NCI-H526 (cell line): ENCODE data around the gene FNDC11.
"Not testable (repeated sequence)": the region's sequence is repeated elsewhere in the genome, so short reads cannot be mapped to it uniquely, and the experiment has no call there.

Experiments
- DNase-seq, 2 experiments: peaks; one replicate each; lab custom pipeline; 2025; lab: John Stamatoyannopoulos, UW

The FNDC11 gene

DNA sequence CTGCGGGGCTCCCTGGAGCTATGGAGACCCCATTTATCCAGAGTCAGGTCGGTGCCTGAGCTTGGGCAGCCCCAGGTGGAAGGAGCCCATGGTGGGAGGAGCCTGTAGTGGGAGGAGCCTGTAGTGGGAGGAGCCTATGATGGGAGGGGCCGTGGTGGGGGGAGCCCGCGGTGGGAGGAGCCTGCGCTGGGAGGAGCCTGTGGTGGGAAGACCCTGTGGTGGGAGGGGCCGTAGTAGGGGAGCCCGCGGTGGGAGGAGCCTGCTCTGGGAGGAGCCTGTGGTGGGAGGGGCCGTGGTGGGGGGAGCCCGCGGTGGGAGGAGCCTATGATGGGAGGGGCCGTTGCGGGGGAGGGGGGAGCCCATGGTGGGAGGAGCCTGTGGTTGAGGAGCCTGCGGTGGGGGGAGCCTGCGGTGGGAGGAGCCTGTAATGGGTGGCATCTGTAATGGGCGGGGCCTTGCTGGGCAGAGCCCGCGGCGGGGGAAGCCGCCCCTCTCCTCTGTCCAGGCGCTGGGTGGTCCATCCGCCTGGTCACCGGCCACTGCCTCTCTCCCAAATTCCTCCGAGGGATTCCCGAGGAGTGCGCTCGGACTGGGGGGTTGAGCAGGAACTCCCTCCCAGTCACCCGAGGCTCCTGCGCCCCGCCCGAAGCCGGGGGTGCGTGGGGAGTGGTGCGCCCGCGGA lies 567 bp upstream of the FNDC11 start:
- DNase-seq, result peak; percentile 50 to 90

GRCh38 chr20:63554361-63555278 lies 661 bp downstream of the FNDC11 start:
- DNase-seq, result no peak

- DNase-seq, result no peak
Observed at GRCh38 chr20:63555661-63556381, 1.9 kb downstream of the FNDC11 start.

GRCh38 chr20:63556873-63557478 lies 3.0 kb downstream of the FNDC11 start:
- DNase-seq, result no peak

- DNase-seq, result no peak
Observed at GRCh38 chr20:63557481-63557891, 3.5 kb downstream of the FNDC11 start.

GRCh38 chr20:63558804-63559484 lies 5.0 kb downstream of the FNDC11 start:
- no peak for DNase-seq

DNA sequence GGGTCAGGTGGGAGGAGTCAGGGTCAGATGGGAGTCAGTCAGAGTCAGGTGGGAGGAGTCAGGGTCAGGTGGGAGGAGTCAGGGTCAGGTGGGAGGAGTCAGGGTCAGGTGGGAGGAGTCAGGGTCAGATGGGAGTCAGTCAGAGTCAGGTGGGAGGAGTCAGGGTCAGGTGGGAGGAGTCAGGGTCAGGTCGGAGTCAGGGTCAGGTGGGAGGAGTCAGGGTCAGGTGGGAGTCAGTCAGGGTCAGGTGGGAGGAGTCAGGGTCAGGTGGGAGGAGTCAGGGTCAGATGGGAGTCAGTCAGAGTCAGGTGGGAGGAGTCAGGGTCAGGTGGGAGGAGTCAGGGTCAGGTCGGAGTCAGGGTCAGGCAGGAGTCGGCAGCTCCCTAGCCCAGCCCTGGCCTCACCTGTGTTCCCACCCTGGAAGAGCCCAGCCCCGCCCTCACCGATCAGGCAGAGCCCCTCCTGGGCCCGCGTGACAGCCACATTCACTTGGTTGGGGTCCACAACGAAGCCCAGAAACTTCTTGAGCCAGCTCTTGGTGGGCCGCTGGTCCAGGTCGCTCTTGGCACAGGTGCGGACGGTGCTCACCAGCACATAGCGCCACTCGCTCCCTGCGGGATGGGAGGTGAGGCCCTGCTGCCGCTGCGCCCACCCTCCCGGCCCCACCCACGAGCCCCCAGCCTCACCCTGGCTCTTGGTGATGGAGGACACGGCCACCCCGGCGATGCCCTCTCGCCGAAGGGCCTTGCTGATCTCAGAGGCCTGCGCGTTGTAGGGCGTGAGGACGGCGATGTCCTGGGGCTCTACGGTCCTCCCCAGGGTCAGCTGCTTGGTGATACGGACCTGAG lies 5.8 kb downstream of the FNDC11 start:
- DNase-seq, result not testable (repeated sequence)

DNA sequence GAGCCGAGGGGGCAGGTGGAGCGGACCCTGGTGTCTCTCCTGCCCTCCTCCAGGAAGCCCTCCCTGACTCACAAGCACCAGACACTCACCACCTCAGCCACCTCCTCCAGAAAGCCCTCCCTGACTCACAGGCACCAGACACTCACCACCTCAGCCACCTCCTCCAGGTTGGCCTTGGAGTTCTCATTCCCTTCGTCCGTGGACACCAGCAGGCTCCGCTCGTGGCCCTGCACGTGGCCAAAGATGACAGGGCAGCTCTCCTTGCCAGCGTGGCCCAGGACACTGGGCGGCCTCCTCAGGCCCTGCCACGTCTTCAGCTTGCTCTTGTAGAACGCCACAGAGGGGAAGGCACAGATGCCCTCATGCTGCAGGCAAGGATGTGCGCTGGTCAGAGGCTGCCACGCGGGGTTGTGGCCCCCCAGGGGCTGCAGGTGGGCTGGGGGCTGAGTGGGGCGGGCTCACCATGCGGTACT lies 6.4 kb downstream of the FNDC11 start:
- DNase-seq, result no peak

GRCh38 chr20:63560856-63561609 lies 7.1 kb downstream of the FNDC11 start:
- DNase-seq, result no peak

- DNase-seq, result no peak
Observed at GRCh38 chr20:63561624-63562396, 7.9 kb downstream of the FNDC11 start.

- no peak for DNase-seq
Observed at GRCh38 chr20:63562461-63563224, 8.7 kb downstream of the FNDC11 start.

- DNase-seq, result no peak
Observed at GRCh38 chr20:63563225-63563935, 9.4 kb downstream of the FNDC11 start.

- no peak for DNase-seq
Observed at GRCh38 chr20:63564036-63564810, 10.3 kb downstream of the FNDC11 start.

GRCh38 chr20:63565021-63565698 lies 11.2 kb downstream of the FNDC11 start:
- no peak for DNase-seq

- DNase-seq, result peak in 1 of 2 experiments; percentile 59
Observed at GRCh38 chr20:63565699-63566335, 11.9 kb downstream of the FNDC11 start.
